GM21360 (cell line): ENCODE data around the gene GFER.
A peak's percentile ranks its signal among the peaks of the same experiment; 100 is the strongest.

Experiments used
- ATAC-seq: cut with Tn5 transposase; IDR thresholded peaks from one replicate; pipeline ENCODE4 v1.9.1; 2021; ENCODE audit warnings: mild to moderate bottlenecking, moderate library complexity; ENCODE audit not compliant: unreplicated experiment

GFER gene

DNA sequence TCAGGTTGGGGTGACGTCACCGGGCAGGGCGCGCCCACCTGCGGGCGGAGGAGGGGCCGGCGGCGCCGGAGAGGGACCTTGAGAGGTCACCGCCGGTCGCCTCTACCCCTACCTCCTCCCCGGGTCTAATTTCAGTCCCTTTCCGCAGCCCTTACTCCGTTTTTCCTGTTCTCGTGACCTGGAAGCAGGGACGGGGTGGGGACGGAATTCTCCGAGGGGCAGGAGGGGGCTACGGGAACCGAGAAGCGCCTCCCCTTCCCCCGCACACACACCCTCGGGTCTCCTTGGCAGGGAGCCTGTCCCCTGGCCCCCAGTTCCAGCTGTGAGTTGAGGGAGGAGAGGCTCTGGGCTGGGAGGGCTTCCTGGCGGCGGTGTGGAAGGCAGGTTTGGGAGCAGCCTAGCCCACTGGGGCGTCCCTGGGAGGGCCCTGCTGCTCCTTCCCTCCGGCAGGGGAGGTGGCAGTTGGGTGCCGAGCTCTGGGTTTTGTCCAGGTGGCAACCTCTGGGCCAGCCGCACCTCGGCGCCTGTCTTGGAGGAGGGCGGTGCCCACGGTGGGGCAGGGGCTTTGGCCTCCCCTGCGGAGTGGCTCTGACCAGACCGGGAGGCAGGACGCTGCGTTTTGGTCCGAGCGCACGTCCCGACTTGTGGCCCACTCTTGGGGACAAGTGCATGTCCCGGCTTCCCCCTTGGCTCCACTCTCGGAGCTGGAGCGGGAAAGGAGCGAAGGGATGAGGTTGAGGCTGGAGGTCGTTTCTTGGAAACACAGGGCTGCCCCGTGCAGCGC, 6.5 kb downstream of the GFER start:
- no peak for ATAC-seq

DNA sequence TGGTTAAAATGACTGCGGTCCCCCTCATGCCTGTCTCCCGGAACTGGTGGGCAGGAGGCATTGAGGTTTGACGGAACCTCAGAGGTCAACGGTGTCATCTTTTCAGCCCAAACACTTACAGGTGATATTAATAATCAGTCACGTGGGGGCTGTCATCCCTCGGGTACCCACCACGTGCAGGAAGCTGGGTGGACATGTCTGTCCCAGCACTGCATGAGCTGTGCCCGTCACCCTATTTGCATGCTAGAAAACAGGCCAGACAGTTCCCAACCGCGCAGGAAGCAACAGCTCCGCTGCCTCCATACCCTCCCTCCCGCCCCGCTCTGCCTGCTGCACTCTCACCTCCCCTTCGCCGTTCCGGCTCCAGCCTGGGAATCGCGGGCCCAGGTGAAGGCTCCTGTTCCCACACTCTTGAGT, 7.2 kb downstream of the GFER start:
- ATAC-seq: no peak

DNA sequence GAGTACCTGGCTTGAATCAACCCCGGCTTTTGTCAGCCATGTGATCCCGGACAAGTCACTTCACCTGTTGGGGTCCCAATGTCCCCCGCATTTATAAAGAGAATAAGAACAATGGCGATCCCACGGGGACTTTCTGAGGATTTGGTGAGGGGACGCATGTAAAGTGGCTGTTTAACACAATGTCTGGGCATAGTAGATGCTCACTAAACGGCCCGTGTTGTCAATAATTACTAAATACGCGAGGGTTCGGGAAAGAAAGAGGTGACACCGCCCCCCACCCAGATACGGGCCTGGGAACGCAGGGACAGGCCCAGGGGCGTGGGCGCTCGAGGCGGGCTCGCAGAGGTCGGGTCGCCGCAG, 7.6 kb downstream of the GFER start:
- no peak for ATAC-seq

DNA sequence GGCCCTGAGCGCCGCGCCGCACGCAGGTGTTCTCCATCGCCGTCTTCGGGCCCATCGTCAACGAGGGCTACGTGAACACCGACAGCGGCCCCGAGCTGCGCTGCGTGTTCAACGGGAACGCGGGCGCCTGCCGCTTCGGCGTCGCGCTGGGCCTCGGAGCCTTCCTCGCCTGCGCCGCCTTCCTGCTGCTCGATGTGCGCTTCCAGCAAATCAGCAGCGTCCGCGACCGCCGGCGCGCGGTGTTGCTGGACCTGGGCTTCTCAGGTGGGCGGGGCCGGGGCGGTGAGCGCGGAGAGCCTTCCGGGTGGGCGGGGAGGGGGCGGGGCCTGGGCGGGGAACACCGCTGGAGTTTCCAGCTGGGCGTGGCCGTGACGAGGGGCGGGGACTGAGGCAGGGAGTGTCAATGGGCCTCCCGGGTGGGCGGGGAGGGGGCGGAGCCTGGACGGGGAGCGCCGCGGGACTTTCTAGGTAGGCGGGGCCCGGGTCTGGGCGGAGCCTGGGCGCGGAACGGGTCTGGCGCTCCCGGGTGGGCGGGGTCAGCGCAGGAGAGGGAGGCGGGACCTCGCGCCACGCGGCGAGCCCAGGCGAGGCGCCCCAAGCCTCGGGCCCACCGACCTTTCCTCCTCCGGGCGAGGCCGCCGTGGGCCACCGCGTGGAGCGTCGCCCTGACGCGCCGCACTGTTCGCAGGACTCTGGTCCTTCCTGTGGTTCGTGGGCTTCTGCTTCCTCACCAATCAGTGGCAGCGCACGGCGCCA, 8.1 kb downstream of the GFER start:
- peak; percentile 42 for ATAC-seq

DNA sequence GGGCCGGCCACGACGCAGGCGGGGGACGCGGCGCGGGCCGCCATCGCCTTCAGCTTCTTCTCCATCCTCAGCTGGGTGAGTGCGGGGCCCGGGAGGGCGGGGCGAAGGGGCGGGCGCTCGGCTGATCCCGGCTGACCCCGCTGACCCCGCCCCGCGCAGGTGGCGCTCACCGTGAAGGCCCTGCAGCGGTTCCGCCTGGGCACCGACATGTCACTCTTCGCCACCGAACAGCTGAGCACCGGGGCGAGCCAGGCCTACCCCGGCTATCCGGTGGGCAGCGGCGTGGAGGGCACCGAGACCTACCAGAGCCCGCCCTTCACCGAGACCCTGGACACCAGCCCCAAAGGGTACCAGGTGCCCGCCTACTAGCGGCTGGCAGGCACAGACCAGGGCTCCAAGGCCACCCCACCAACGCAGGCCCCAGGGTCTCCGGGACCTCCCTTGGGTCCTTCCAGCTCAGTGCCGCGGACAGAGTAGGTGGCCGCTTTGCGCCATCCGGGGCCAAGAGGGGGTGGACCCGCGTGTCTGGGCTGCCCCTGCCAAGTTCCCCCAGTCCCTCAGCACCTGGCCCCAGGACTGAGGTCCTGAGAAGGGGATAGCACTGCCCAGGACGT, 8.8 kb downstream of the GFER start:
- no peak for ATAC-seq

DNA sequence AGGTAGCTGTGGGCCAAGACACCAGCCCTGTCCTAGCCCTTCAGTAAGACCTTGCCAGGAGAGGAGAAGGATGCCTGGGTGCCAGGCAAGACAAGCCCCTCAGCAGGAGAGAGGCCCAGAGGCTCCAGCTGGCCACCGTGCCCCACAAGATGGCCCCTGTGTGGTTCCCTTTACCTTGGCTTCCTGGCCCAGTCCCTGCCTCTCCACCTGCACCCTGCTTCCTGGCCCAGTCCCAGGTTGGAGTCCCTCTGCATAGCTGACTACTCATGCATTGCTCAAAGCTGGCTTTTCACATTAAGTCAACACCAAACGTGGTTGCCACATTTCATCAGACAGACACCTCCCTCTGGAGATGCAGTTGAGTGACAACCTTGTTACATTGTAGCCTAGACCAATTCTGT, 9.7 kb downstream of the GFER start:
- no peak for ATAC-seq

DNA sequence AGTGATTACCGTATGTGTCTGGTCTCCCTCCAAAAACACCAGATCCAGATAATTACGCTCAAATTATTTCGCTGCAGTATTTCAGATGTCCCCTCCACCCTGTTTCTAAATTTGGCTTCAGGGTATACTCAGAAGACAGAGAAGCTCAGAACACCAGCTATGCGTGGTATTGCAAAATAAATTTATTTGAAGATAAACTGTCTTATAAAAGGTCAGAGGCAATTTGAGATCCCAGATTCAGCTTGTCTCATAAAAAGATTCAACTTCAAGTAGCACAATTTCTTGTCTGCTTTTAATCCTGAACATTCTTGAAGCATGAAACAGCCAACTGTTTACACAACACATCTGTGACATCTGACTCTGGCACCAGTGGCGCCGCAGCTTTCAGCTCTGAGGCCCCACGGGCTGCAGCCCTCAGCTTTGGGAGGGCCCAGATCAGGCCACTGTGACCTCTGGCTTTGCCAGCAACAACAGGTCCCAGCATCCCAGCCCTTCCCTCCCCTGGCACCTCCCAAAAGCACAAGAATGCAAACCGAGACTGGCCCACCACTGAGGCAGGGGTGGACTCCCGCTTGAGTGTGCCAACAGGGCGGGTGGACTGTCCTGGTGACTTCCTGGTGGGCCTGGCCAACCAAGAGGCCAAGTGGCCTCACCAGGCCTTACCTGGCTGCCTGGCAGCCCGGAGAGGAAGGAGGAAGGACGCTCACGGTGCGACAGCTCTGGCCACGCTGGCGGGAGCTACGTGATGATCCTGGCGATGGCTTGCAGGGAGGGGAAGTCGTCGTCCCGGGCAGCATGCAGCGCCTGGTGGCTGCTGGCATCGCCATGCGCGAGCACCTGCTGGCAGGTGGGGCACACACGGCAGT, 13.7 kb downstream of the GFER start:
- no peak for ATAC-seq

DNA sequence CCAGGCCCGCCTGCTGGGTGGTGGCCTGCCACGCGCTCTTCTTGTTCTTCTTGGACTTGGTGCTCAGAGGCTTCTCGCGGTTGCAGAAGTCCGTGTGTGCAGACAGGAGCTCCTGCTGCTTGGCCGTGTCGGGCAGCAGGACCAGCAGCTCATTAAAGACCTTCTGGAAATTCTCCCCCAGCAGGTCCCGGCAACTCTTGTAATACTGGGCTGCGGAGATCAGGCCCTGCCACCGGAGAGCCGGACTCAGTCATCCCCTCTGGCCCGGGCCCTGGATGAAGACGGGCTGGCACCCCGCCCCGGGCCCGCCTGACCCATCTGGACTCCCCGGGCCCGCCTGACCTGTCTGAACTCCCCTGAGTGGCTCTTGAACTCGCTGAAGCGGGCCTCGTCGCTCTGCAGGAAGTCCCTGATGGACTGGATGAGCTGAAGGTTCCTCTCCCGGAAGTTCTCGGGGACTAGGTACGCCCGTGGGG, 14.4 kb downstream of the GFER start:
- ATAC-seq: no peak

DNA sequence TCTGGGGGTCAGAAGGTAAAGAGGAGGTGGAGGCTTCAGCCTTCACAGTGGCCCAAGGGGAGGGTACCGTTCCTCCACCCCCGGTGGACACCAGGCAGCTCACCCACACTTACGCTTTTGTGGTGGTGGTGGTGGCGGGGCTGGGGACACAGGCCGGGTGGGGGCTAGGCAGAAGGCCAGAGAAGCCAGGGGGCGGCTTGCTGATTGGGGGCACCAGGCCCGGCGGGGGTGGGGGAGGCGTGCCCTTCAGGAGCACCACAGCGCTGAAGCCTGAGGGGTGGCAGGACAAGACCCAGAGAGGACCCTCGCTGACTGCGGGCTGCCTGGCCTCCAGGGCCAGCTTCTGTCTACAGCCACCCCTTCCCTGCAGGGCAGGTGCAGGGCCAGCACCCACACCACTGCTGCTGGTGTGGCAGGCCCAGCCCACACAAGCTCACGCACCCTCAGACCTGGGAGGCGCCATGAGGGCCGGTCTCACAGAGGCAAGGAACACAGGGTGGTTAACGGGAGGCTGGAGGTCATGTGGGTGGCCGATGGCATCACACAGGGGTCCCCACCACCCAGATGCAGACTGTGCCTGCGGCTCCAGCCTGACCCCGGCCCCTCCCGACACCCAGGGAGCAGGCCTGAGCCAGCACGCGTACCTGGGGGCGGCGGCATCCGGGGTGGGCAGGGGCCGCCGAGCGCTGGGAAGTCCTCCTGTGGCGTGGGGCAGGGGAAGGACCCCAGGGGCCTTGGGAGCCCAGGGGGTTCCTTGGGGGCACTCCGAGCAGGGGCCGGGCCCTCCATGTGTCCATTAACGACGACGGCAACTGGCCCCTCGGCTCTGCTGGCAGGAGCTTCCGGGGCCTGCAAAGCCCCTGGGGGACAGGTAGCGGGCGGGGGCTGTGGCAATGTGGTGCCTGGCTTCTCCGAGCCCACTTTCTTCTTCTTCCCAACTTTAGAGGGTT, 15.1 kb downstream of the GFER start:
- no peak for ATAC-seq

DNA sequence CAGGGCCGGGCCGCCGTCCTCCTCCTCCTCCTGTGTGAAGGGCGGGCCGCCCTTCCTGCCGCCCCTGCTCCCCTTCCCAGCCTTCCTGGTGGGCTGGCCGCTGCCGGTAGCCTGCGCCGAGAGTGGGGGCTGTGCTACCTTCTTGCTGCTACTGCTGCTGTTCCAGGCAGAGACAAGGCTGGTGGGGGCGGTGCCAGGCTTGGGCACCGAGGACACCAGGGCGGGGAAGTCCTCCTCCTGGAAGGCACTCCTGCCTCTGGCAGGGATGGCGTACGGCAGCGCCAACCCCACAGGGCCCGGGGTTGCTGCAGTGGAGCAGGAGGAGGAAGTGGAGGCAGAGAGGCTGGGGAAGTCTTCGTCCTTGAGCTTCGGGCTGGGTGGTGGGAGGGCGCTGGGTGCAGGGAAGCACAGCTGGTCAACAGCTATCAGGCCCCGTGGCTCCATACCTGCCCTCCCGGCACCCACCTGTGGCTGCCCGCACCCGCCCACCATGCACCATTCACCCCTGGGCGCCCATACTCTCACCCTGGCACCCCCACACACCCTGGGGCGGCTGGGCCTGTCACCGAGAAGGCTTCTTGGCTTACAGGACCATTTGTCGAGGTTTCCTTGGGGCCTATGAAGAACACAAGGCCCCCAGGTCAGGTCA, 16.0 kb downstream of the GFER start:
- ATAC-seq: no peak

DNA sequence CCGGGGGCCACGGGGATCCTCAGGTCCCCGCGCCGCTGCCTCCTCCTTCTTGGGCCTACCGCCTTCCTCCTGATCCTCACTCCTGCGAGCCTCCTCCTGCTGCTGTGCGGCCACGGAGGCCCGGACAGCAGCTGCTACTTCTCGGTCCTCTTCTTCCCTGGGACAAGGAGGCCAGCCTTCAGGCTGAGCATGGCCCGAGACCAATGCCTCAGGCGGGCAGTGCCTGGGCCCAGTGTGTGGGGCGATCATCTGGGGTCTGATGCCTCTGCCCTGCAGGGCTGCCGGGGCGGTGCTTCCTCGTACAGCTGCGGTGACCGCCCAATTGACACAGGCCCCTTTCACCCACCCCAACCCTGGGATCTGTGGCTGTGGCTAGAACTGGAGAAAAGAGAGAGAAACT, 17.0 kb downstream of the GFER start:
- ATAC-seq: no peak

DNA sequence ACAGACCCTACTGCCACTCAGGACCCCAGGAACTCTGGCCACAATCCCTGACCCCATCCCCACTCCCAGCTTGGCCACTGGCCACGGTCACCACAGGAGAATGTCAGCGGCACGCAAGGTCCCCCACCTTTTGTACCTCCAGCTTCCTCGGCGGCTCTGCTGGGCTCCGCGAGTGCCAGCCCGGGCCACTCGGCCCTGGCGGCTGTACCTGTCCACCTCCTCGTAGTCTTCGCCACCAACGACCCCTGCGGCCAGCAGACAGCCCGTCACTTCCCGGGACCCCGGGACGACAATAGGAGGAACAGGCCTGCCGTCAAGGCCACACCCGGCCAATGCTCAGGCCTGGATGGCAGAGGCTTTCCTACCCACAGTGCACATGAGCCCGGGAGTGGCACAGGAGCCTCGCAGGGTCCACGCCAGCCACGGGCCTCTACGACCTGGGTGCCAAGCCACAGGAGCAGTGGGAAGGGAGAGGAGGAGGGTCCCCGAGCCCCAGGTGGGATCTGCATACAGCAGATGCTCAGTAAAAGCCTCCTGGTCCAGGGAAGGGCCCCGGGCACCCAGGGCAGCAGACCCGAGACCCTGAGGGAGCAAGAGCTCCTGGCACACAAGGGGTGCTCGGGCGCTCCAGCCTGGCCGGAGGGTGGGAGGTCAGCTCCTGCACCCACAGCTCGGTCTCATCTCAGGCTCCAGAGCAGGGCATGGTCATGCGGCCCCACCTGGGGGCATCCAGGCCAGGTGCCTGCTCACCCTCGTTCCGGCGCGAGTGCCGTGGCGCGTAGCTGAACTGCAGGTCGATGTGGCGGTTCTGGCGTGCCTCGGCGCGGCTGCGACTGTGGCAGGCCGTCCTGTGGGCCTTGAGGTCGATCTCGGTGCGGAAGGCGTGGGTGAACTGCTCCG, 17.7 kb downstream of the GFER start:
- ATAC-seq: no peak

DNA sequence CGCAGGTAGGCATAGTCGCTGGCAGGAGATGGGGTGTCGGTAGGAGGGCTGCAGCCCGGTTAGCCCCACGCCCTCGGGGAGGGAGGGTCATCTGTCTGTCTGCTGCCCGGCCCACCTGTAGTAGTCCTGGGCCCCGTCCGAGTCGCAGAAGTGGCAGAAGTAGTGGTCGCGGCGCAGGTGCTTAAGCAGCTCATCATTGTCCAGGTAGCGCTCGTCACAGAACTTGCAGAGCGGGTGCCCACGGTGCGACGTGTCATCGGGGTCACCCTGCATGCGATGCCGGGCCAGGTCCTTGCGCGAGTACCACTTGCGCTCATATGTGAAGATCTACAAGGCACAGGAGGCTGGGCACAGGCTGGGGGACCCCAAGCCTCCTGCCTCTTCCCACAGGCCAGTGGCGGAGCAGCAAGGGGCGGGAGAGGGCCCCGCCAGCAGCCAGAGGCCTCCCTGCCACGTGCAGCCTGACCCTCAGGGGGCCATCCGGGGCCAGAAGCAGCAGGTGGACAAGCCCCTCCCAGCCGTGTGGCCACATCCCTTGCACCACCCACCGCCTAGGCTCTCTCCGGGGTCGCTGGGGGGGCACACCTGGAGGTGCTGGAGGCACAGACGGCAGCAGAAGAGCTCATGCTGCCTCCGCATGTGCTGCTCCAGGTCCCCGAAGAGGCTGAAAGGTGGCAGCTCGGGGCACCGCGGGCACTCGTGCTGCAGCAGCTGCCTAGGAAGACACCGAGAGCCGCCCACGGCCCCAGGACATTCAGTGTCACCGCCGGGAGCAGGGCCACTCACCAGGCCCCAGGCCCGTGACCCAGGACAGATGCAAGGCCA, 18.6 kb downstream of the GFER start:
- ATAC-seq: no peak

DNA sequence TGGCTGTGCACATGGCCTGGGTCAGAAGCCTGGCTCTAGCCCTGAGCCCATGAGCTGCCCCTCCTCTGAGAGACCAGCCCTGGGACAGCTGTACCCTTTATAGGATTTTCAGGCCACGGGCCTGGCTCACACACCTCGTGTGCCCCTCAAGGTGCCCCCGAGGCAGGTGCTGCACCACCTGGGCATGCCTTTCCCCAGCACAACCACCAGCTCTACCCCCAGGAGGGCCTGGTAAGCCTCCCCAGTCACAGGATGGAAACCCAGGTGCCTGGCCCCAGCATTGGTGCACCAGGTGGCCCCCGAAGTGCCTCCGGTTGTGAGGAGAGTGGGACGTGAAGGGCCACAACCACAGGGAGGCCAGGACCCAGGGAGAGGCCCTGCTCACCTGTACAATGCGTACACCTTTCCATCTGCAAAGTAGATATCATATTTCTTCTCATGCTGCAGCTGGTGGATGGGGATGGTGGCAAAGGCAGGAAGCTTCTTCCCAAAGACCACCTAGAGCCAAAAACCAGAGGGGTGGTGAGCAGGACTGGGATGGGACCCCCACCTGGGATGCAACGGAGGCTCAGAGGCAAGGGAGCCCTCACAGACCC, 19.3 kb downstream of the GFER start:
- ATAC-seq: no peak

DNA sequence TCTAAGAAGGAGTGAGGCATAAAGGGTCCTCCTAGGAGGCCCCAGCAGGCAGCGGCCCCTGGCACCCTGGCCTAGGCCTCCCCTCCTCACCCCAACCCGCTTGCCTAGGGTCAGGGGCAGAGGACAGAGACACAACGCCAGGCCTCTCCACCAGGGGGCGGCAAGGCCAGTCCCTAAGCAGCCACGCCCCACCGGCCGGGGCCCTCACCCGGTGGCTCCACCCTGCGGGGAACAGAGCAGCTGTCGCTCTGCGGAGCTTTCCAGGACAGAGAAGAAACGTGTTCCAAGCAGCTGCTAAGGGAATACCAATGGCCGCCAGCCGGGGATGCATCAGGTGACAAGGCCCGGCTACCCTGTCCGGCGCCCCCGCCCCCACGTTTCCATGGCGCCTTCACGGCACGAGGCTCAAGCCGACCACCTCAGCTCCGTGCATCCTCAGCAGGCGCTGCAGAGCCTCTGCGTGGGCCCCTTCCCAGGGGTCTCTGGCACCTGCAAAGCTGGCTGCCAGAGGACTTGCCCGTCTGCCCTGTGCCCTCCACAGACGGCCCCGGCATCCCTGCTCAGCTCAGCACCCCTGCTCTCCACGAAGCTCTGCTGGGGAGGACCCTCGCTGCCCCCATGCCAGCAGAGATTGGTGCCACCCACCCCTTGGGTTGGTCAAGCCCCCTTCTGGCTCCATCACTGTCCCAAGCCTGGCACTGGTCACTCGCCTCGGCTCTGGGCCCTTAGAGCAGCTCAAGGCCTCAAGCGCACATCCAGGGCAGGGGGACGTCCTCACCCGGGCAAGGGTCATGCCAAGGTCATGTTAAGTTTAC, 20.0 kb downstream of the GFER start:
- peak; percentile 60 for ATAC-seq

DNA sequence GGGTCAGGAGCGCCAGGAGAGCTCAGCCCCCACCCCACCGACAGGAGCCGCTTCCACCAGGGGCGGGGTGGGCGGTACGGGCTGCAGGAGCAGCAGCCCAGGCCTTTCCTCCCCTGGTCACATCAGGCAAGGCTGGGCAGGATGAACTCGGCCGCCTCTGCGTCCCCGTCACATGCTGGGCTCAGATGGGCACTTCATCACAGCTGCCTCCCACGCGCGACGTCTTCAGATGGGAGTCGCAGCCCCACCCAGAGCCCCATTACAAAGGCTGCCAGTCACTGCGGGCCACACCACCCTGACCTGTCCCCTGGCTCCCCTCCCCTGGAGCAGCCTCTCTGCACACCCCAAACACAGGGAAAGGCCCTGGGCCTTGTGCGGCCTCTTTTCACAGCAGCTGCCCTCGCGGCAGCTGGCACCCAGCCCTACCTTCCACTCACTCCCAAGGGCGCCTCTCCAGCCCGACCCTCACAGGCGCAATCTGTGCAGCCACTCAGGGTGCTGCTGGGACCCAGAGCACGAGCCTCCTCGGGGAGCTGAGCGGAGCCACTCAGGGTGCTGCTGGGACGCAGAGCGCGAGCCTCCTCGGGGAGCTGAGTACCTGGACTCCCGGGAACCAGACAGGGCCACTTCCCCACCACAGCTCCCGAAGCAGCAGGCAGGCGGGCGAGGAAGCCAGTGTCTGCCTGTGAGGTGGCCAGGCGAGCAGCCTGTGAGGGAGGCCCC, 21.0 kb downstream of the GFER start:
- ATAC-seq: no peak
